A673 (cell line): ENCODE data around the gene TCHHL1.

Experiments used
- EZH2 ChIP-seq: fragments of 200-600 bp; sonication (generic); IDR thresholded peaks from 2 replicates; pipeline ENCODE4 v1.6.1; 2017; ENCODE audit warnings: borderline replicate concordance, low read depth, mild to moderate bottlenecking, mixed read lengths, antibody characterized with exemption, low read length; ENCODE audit not compliant: poor library complexity, severe bottlenecking
- TF ChIP-seq, protein P1 (sequence below): fragments of 300-800, 200-600 bp; sonication (generic); conservative IDR thresholded peaks from 2 replicates; pipeline ENCODE4 v1.5.1; 2017; ENCODE audit warnings: low read depth, mild to moderate bottlenecking, antibody characterized with exemption, low read length, moderate library complexity, mixed read lengths

DNA sequence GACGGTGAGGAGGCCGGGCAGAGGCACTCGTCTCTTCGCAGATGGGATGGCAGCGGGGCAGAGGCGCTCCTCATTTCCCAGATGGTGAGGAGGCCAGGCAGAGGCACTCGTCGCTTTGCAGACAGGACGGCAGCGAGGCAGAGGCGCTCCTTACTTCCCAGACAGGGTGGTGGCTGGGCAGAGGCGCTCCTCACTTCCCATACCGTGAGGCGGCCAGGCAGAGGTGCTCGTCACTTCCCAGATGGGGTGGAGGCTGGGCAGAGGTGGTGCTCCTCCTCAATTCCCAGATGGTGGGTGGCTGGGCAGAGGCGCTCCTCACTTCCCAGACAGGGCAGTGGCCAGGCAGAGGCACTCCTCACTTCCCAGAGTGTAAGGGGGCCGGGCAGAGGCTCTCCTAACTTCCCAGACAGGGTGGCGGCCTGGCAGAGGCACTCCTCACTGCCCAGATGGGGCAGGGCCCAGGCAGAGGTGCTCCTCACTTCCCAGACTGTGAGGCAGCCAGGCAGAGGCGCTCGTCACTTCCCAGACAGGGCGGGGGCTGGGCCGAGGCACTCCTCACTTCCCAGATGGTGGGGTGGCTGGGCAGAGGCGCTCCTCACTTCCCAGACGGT is 9.9 kb downstream of the TCHHL1 start:
- TF ChIP-seq, protein P1, sequence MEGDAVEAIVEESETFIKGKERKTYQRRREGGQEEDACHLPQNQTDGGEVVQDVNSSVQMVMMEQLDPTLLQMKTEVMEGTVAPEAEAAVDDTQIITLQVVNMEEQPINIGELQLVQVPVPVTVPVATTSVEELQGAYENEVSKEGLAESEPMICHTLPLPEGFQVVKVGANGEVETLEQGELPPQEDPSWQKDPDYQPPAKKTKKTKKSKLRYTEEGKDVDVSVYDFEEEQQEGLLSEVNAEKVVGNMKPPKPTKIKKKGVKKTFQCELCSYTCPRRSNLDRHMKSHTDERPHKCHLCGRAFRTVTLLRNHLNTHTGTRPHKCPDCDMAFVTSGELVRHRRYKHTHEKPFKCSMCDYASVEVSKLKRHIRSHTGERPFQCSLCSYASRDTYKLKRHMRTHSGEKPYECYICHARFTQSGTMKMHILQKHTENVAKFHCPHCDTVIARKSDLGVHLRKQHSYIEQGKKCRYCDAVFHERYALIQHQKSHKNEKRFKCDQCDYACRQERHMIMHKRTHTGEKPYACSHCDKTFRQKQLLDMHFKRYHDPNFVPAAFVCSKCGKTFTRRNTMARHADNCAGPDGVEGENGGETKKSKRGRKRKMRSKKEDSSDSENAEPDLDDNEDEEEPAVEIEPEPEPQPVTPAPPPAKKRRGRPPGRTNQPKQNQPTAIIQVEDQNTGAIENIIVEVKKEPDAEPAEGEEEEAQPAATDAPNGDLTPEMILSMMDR: no peak
- no peak for TF ChIP-seq EZH2
